GM11168 (cell line): ENCODE results near the gene DPAGT1.
"Not testable (repeated sequence)": the region's sequence is repeated elsewhere in the genome, so short reads cannot be mapped to it uniquely, and the experiment has no call there.

Source experiments
- in situ Hi-C: fragments of 300-500 bp; cut with MboI; formaldehyde crosslinking; loops from one replicate; pipeline ENCODE4 v1.12.0; 2022; ENCODE audit warnings: low sequenced_read_pairs; ENCODE audit not compliant: unreplicated experiment

The DPAGT1 gene

GRCh38 chr11:119101759-119102423 is at the start of gene DPAGT1:
TSS of gene DPAGT1 (minus strand) at chr11:119101853. CDS start at chr11:119101655, 198 bp downstream.
- in situ Hi-C loops, result no loop called here

GRCh38 chr11:119149786-119150275 is 48.2 kb upstream of the DPAGT1 start:
- in situ Hi-C loops, result no loop called here

GRCh38 chr11:119149018-119149785 is 47.5 kb upstream of the DPAGT1 start, which contains the start of gene ABCG4:
TSS of gene ABCG4 (plus strand) at chr11:119149052. CDS start at chr11:119149966, 914 bp downstream.
- in situ Hi-C loops, result no loop called here

- in situ Hi-C loops, result no loop called here
Observed at GRCh38 chr11:119148720-119149017, 47.0 kb upstream of the DPAGT1 start.

GRCh38 chr11:119147604-119148333 is 46.1 kb upstream of the DPAGT1 start:
- in situ Hi-C loops, result no loop called here

GRCh38 chr11:119145551-119145950 is 43.9 kb upstream of the DPAGT1 start:
- in situ Hi-C loops, result no loop called here

GRCh38 chr11:119144825-119145486 is 43.3 kb upstream of the DPAGT1 start:
- in situ Hi-C loops, result no loop called here

- in situ Hi-C loops, result not testable (repeated sequence)
Observed at GRCh38 chr11:119139276-119139675, 37.6 kb upstream of the DPAGT1 start.

- in situ Hi-C loops, result no loop called here
Observed at GRCh38 chr11:119134389-119134978, 32.8 kb upstream of the DPAGT1 start.

- in situ Hi-C loops, result no loop called here
Observed at GRCh38 chr11:119130662-119131061, 29.0 kb upstream of the DPAGT1 start.

GRCh38 chr11:119126675-119127268 is 25.1 kb upstream of the DPAGT1 start:
- in situ Hi-C loops, result no loop called here

GRCh38 chr11:119125821-119126220 is 24.2 kb upstream of the DPAGT1 start:
- in situ Hi-C loops, result no loop called here

- in situ Hi-C loops, result no loop called here
Observed at GRCh38 chr11:119121811-119122124, 20.1 kb upstream of the DPAGT1 start.

- in situ Hi-C loops, result no loop called here
Observed at GRCh38 chr11:119121008-119121810, 19.6 kb upstream of the DPAGT1 start, which contains the start of gene HINFP. TSS of gene HINFP (plus strand) at chr11:119121580. CDS start at chr11:119126945, 5,365 bp downstream.

- in situ Hi-C loops, result no loop called here
Observed at GRCh38 chr11:119120639-119121007, 19.0 kb upstream of the DPAGT1 start.

- in situ Hi-C loops, result no loop called here
Observed at GRCh38 chr11:119118946-119119345, 17.3 kb upstream of the DPAGT1 start.

- in situ Hi-C loops, result no loop called here
Observed at GRCh38 chr11:119118227-119118626, 16.6 kb upstream of the DPAGT1 start.

GRCh38 chr11:119117004-119117706 is 15.5 kb upstream of the DPAGT1 start:
- in situ Hi-C loops, result no loop called here
